Fibroblast of pulmonary artery (primary cell): ENCODE results near the gene KCNK1.

ENCODE experiments used
- DNase-seq: peaks from one replicate; pipeline ENCODE4 v3.0.0-alpha.2; 2010; ENCODE audit warnings: low read depth
- H3K4me3 ChIP-seq: replicated peaks from 2 replicates; pipeline ENCODE4 v1.5.1; 2011; ENCODE audit warnings: low read depth, mild to moderate bottlenecking, control low read depth, low read length, moderate library complexity
- TF ChIP-seq, protein P1 (sequence below): IDR thresholded peaks from 2 replicates; pipeline ENCODE4 v1.5.1; 2011; ENCODE audit warnings: mild to moderate bottlenecking, control low read depth, low read length, inconsistent platforms; ENCODE audit errors: missing control alignments

Gene KCNK1

DNA sequence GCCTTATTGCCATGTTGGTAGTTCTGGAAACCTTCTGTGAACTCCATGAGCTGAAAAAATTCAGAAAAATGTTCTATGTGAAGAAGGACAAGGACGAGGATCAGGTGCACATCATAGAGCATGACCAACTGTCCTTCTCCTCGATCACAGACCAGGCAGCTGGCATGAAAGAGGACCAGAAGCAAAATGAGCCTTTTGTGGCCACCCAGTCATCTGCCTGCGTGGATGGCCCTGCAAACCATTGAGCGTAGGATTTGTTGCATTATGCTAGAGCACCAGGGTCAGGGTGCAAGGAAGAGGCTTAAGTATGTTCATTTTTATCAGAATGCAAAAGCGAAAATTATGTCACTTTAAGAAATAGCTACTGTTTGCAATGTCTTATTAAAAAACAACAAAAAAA, 57.4 kb downstream of the KCNK1 start:
- DNase-seq = no peak

DNA sequence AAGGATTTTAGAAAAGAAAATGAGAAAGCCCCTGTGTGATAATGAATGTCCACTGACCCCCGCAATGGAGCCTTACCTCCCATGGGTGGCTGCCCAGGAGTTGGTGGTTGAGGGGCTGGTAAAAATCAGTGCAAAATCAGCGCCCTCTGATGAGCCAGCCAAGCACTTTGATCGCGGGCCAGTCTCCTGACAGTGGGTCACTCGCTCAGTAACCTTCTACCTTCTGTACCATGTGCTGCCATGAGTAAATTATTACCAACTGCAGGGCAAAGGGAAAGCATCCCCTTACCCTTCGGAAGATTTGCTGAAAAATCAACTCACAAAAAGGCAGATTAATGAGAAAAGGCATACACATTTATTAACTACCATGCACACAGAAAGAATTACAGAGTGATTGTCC, 58.8 kb downstream of the KCNK1 start:
- TF ChIP-seq, protein P1, sequence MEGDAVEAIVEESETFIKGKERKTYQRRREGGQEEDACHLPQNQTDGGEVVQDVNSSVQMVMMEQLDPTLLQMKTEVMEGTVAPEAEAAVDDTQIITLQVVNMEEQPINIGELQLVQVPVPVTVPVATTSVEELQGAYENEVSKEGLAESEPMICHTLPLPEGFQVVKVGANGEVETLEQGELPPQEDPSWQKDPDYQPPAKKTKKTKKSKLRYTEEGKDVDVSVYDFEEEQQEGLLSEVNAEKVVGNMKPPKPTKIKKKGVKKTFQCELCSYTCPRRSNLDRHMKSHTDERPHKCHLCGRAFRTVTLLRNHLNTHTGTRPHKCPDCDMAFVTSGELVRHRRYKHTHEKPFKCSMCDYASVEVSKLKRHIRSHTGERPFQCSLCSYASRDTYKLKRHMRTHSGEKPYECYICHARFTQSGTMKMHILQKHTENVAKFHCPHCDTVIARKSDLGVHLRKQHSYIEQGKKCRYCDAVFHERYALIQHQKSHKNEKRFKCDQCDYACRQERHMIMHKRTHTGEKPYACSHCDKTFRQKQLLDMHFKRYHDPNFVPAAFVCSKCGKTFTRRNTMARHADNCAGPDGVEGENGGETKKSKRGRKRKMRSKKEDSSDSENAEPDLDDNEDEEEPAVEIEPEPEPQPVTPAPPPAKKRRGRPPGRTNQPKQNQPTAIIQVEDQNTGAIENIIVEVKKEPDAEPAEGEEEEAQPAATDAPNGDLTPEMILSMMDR = no peak
- H3K4me3 ChIP-seq = no peak overlapping the region
- DNase-seq = no peak

More for the DNA sequence above, 57.4 kb downstream of the KCNK1 start:
- H3K4me3 ChIP-seq = no peak overlapping the region
- TF ChIP-seq, protein P1 = no peak

DNA sequence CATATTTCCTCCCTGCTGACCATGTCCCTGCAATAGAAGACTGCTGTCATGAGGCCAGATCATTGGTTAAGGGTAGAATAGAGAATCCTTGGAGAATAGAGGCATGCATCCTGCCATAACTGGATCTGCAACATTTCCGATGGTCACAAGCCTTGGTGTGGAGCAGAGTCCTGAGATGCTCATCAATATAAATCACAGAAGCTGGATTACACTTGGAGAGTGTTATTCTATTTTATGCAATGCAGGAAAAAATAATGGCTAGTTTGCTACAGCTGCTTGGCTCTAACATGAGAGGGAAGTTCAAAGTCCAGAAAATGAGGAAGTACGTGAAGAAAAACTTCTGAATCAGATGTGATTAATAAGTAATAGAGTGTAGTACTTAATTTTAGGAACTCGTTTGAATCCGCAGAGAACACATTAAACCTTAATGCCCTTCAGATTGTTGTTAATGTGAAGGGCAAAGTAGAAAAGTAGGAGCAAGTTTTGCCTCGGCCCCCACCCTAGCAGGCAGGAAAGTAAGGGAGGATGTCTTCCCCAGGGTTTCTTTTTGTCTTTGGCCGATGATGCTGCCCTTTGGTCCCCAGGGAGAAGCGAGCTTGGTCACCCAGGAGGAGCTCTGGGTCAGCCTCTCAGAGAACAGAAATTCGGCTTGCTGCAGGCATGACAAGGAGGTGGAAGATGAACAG, 59.5 kb downstream of the KCNK1 start:
- TF ChIP-seq, protein P1 = no peak
- H3K4me3 ChIP-seq = no peak overlapping the region
- DNase-seq = no peak

DNA sequence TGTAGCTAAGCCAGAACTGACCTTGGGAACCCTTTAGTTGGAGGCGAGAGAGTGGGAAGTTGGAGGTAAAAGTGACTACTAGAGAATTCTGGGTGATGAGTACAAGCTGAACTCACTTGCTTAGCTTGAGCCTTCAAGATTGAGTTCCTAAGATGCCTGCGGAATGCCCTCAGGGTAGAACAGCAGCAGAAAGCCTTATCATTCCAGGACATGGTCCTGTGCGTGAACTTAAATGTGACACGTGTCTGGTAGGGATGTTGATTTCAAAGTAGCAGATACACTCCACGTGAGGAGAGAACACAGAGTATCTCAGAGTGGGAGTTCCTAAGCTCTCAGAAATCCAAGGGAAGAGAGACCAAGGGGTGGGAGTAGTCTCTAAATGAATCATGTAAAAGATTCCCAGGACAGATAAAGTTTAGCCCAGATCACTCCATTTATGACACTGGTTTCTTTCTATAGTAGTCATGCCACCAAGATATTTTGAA, 60.1 kb downstream of the KCNK1 start:
- TF ChIP-seq, protein P1 = no peak
- no peak for DNase-seq
- H3K4me3 ChIP-seq = no peak overlapping the region

DNA sequence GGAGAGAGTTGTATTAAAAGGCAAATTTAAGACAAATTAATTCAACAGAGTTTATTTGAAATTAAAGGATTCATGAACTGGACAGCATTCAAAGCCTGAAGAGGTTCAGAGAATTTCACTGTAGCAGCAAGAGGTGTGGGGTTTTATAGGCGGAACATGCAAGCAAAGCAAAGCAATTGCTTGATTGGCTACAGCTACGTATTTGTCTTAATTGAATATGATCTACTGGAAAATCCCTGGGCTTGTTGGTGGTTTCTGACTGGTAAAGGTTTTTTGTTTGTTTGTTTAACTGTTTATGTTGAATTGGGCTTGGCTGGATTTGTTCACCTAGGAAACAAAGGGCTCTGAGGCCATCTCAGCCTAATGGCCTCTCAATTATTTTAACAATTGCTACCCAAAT, 61.5 kb downstream of the KCNK1 start:
- H3K4me3 ChIP-seq = no peak overlapping the region
- no peak for DNase-seq
- TF ChIP-seq, protein P1 = no peak

DNA sequence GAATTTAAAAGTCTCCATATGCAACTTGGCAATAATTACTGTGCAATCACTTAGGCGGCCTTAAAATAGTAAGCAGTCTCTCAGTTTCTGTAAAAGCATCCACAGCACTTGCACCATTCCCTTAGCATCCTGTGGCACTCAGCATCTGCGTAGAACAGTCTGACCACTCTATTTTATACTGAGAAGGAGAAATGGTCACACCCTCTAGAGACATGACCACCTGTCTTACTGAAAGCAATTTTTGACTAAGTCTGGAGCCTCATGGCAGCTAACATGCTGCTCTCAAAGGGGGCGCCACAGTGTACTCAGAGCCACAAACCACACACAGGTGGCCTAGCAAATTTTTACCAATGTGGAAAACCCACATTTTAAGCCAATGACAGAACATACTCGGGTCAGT, 62.0 kb downstream of the KCNK1 start:
- TF ChIP-seq, protein P1 = no peak
- H3K4me3 ChIP-seq = no peak overlapping the region
- no peak for DNase-seq

DNA sequence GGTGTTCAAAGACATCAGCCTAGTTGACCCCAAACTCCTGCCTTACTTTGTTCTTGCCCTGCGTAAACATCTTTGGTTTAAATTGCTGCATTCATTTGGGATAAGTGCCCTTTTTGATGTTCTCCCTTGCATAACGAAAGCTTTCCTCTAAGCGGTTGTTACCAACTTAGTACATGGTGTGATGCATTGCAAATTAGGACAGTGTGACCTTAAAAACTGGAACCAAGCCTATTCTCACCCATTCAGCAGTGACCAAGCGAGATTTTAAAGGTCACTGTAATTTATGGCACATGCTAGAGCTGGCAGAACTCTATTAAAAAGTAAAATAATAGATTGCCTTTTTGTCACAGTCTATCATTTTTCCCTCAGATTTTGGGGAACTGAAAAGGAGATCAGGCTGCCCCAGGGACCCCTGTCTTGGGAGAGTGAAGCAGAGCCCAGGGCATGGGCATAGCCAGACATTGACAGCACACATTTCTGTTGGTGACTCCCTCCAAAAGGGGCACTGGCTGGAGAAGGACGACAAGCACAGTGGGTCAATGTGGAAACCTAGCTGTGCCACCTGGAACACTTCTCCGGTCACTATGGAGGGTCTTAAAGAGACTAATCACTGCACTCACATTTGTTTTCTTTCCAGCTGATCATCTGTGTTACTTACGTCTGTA, 63.9 kb downstream of the KCNK1 start:
- H3K4me3 ChIP-seq = no peak overlapping the region
- DNase-seq = no peak

More for the DNA sequence above, 63.9 kb downstream of the KCNK1 start:
- TF ChIP-seq, protein P1 = no peak
